DOHH2 (cell line): ENCODE results near the gene RTP4.
"Not testable (repeated sequence)": the region's sequence is repeated elsewhere in the genome, so short reads cannot be mapped to it uniquely, and the experiment has no call there.

ENCODE experiments used
- EZH2phosphoT487 ChIP-seq: fragments of 200-600 bp; sonication (generic); IDR thresholded peaks from 2 replicates; pipeline ENCODE4 v1.6.1; 2017; ENCODE audit warnings: borderline replicate concordance, mild to moderate bottlenecking, antibody characterized with exemption, low read length, moderate library complexity, mixed read lengths
- TF ChIP-seq, protein P1 (sequence below): fragments of 200-600 bp; sonication (generic); IDR thresholded peaks from one replicate; pipeline ENCODE4 v1.5.1; 2014; ENCODE audit warnings: antibody characterized with exemption, mild to moderate bottlenecking, low read depth, low read length; ENCODE audit not compliant: poor library complexity, severe bottlenecking

DNA sequence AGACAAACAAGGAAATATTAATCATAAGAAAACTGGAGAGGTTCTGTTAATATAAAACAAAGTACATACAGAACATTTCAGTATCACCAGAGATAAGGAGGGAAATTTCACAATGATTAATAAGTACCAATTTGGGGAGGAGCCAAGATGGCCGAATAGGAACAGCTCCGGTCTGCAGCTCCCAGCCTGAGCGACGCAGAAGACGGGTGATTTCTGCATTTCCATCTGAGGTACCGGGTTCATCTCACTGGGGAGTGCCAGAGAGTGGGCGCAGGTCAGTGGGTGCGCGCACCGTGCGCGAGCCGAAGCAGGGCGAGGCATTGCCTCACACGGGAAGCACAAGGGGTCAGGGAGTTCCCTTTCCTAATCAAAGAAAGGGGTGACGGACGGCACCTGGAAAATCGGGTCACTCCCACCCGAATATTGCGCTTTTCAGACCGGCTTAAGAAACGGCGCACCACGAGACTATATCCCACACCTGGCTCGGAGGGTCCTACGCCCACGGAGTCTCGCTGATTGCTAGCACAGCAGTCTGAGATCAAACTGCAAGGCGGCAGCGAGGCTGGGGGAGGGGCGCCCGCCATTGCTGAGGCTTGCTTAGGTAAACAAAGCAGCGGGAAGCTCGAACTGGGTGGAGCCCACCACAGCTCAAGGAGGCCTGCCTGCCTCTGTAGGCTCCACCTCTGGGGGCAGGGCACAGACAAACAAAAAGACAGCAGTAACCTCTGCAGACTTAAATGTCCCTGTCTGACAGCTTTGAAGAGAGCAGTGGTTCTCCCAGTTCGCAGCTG is 44.0 kb downstream of the RTP4 start:
- TF ChIP-seq, protein P1, sequence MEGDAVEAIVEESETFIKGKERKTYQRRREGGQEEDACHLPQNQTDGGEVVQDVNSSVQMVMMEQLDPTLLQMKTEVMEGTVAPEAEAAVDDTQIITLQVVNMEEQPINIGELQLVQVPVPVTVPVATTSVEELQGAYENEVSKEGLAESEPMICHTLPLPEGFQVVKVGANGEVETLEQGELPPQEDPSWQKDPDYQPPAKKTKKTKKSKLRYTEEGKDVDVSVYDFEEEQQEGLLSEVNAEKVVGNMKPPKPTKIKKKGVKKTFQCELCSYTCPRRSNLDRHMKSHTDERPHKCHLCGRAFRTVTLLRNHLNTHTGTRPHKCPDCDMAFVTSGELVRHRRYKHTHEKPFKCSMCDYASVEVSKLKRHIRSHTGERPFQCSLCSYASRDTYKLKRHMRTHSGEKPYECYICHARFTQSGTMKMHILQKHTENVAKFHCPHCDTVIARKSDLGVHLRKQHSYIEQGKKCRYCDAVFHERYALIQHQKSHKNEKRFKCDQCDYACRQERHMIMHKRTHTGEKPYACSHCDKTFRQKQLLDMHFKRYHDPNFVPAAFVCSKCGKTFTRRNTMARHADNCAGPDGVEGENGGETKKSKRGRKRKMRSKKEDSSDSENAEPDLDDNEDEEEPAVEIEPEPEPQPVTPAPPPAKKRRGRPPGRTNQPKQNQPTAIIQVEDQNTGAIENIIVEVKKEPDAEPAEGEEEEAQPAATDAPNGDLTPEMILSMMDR: not testable (repeated sequence)
- not testable (repeated sequence) for TF ChIP-seq EZH2phosphoT487
